Keratinocyte (primary cell): Measurements from ENCODE around the gene VPREB1. TPM values are rescaled to one million over a fixed set of nuclear protein-coding genes. Genes with fewer than 3 reads are reported as not detected.
A peak's percentile ranks its signal among the peaks of the same experiment; 100 is the strongest.

Experiments
- DNase-seq: peaks from one replicate; pipeline ENCODE4 v3.0.0-alpha.2; 2011; ENCODE audit warnings: low read depth, missing footprints, low spot score
- FAIRE-seq: peaks from 2 replicates; lab custom pipeline; 2011; peaks lifted over from hg19 to GRCh38; lab: Jason Lieb, UNC
- H2AFZ ChIP-seq: 2 replicates; pipeline ENCODE4 v1.6.0; 2012; ENCODE audit warnings: low read length, control low read depth, inconsistent platforms; ENCODE audit not compliant: control insufficient read depth
- H3K27ac ChIP-seq: 2 replicates; pipeline ENCODE4 v1.5.1; 2011; ENCODE audit warnings: low read length; ENCODE audit not compliant: control insufficient read depth, insufficient read depth
- H3K27me3 ChIP-seq: 3 replicates; pipeline ENCODE4 v1.6.0; 2011; ENCODE audit warnings: low read length; ENCODE audit not compliant: control insufficient read depth, insufficient read depth; ENCODE audit errors: extremely low read depth
- H3K36me3 ChIP-seq, 2 experiments: 2 replicates in 1 of 2; 3 replicates in 1 of 2; pipeline ENCODE4 v1.5.1; 2011; ENCODE audit warnings: low read length in 2 of 2, mild to moderate bottlenecking in 1 of 2; ENCODE audit not compliant: control insufficient read depth in 2 of 2, insufficient read depth in 2 of 2; ENCODE audit errors: extremely low read depth in 1 of 2
- H3K4me1 ChIP-seq: 3 replicates; pipeline ENCODE4 v1.5.1; 2011; ENCODE audit warnings: low read length; ENCODE audit not compliant: control insufficient read depth, insufficient read depth; ENCODE audit errors: extremely low read depth
- H3K4me2 ChIP-seq: 3 replicates; pipeline ENCODE4 v1.6.0; 2011; ENCODE audit warnings: low read depth, low read length; ENCODE audit not compliant: control insufficient read depth, insufficient read depth; ENCODE audit errors: extremely low read depth
- H3K4me3 ChIP-seq, 3 experiments: fragments of 200-600 bp in 1 of 3; sonication (generic) in 1 of 3; 2 replicates in 2 of 3; 3 replicates in 1 of 3; pipeline ENCODE4 v1.5.1; 2011 to 2016; ENCODE audit warnings: low read length in 3 of 3, mild to moderate bottlenecking in 3 of 3, control low read depth in 2 of 3, inconsistent platforms in 1 of 3, low read depth in 1 of 3, mixed read lengths in 1 of 3, mixed run types in 1 of 3, moderate library complexity in 1 of 3; ENCODE audit not compliant: control insufficient read depth in 2 of 3, insufficient read depth in 2 of 3; ENCODE audit errors: extremely low read depth in 1 of 3
- H3K79me2 ChIP-seq: 2 replicates; pipeline ENCODE4 v1.6.0; 2012; ENCODE audit warnings: low read length; ENCODE audit not compliant: control insufficient read depth, insufficient read depth
- H3K9ac ChIP-seq: 3 replicates; pipeline ENCODE4 v1.6.0; 2011; ENCODE audit warnings: low read length; ENCODE audit not compliant: control insufficient read depth, insufficient read depth; ENCODE audit errors: extremely low read depth
- H3K9me1 ChIP-seq: 3 replicates; pipeline ENCODE4 v1.6.0; 2011; ENCODE audit warnings: low read length; ENCODE audit not compliant: control insufficient read depth, insufficient read depth; ENCODE audit errors: extremely low read depth
- H3K9me3 ChIP-seq: 2 replicates; pipeline ENCODE4 v1.5.1; 2012; ENCODE audit warnings: low read depth, low read length; ENCODE audit not compliant: control insufficient read depth
- H4K20me1 ChIP-seq: 3 replicates; pipeline ENCODE4 v1.6.0; 2011; ENCODE audit warnings: low read length; ENCODE audit not compliant: control insufficient read depth, insufficient read depth; ENCODE audit errors: extremely low read depth
- CTCF ChIP-seq, 3 experiments: IDR thresholded peaks in 1 of 3; conservative IDR thresholded peaks in 1 of 3; optimal IDR thresholded peaks in 1 of 3; 2 replicates in 2 of 3; 3 replicates in 1 of 3; pipeline versions ENCODE3 to v1.5.1; 2011; ENCODE audit warnings: low read length in 3 of 3, mild to moderate bottlenecking in 3 of 3, moderate library complexity in 2 of 3, control low read depth in 1 of 3, inconsistent platforms in 1 of 3; ENCODE audit not compliant: insufficient read depth in 2 of 3; ENCODE audit errors: extremely low read depth in 1 of 3
- EZH2 ChIP-seq: IDR thresholded peaks from one replicate; pipeline ENCODE4 v1.6.1; 2012; ENCODE audit warnings: inconsistent platforms, mild to moderate bottlenecking, low read length, moderate library complexity
- dilution Hi-C: fragments of 300-500 bp; cut with MboI; formaldehyde crosslinking; loops from one replicate; pipeline ENCODE4 v1.7.0; 2020; ENCODE audit warnings: low sequenced_read_pairs; ENCODE audit not compliant: extremely low pct_ligation_motif_present
- polyA plus RNA-seq, 5 experiments: library from polyadenylated mRNA; depleted of rRNA in 3 of 5; stranded (reverse) in 3 of 5; stranded (forward) in 1 of 5; unstranded in 1 of 5; fragments of >200 nt; gene quantifications; 1 replicate in 1 of 5; 2 replicates in 3 of 5; 3 replicates in 1 of 5; pipeline versions ENCODE4 v1.2.1 to v1.2.3, GENCODE V29; 2011 to 2012; ENCODE audit warnings: missing spikeins in 2 of 5, low read depth in 1 of 5, low replicate concordance in 1 of 5

The VPREB1 gene
- polyA plus RNA-seq, 1 donor (not counting 4 experiments of a cell fraction or from before 2014, with no cell fraction given) = not detected

- no peak overlapping the region for H3K9ac ChIP-seq
- no peak for DNase-seq
- peaks cover 4% of the 10 kb centered on the region for H3K4me1 ChIP-seq
- dilution Hi-C loops = no loop called here
- no peaks in the 10 kb centered on the region for H4K20me1 ChIP-seq
- H3K4me3 ChIP-seq = no peak overlapping the region
- no peaks in the 10 kb centered on the region for H3K36me3 ChIP-seq
- H3K79me2 ChIP-seq = no peaks in the 10 kb centered on the region
- H3K4me2 ChIP-seq = no peak overlapping the region
- no peaks in the 10 kb centered on the region for H3K9me3 ChIP-seq
- no peaks in the 10 kb centered on the region for H3K9me1 ChIP-seq
- no peak for FAIRE-seq
- no peak overlapping the region for H3K27ac ChIP-seq
- H3K27me3 ChIP-seq = no peaks in the 10 kb centered on the region
- H2AFZ ChIP-seq = no peak overlapping the region
- TF ChIP-seq EZH2 (no peak), CTCF (optimal IDR thresholded peaks at IDR 0.05 in 1 of 3, IDR thresholded peaks at IDR 0.05 in 1 of 3, conservative IDR thresholded peaks at IDR 0.05 in 1 of 3; ENCODE audit: extremely low read depth in 1 of 3, insufficient read depth in 2 of 3, low read length in 3 of 3) (peak; percentile 61 to 77 (median 76))
Observed at GRCh38 chr22:22235558-22235957, 9.0 kb upstream of the VPREB1 start.

DNA sequence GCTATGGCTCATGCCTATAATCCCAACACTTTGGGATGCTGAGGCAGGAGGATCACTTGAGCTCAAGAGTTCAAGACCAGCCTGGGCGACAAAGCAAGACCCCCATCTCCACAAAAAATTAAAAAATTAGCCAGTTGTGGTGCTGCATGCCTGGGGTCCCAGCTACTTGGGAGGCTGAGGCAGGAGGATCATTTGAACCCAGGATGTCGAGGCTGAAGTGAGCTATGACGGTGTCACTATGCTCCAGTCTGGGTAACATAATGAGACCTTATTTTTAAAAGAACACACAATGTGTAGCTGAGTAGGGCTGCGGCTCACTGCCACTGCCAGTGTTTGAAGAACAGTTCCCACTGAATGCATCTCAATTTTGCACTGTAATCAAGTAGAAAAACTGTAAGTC is 7.1 kb upstream of the VPREB1 start:
- peaks cover 2% of the 10 kb centered on the region for H3K4me1 ChIP-seq
- H3K27ac ChIP-seq = no peak overlapping the region
- H3K36me3 ChIP-seq = no peaks in the 10 kb centered on the region
- H3K4me2 ChIP-seq = no peak overlapping the region
- dilution Hi-C loops = no loop called here
- no peak for DNase-seq
- no peaks in the 10 kb centered on the region for H4K20me1 ChIP-seq
- H3K27me3 ChIP-seq = peaks cover 10% of the 10 kb centered on the region
- H2AFZ ChIP-seq = no peak overlapping the region
- no peaks in the 10 kb centered on the region for H3K79me2 ChIP-seq
- TF ChIP-seq CTCF (optimal IDR thresholded peaks at IDR 0.05 in 1 of 3, IDR thresholded peaks at IDR 0.05 in 1 of 3, conservative IDR thresholded peaks at IDR 0.05 in 1 of 3; ENCODE audit: extremely low read depth in 1 of 3, insufficient read depth in 2 of 3, low read length in 3 of 3) (no peak), EZH2 (no peak)
- H3K9me1 ChIP-seq = no peaks in the 10 kb centered on the region
- H3K9me3 ChIP-seq = no peaks in the 10 kb centered on the region
- no peak overlapping the region for H3K9ac ChIP-seq
- no peak for FAIRE-seq
- H3K4me3 ChIP-seq = no peak overlapping the region
